ENCODE measurements around the gene MPIG6B.

Gene MPIG6B

GRCh38 chr6:31681135-31681671 is 42.0 kb upstream of the MPIG6B start:
- peak; percentile 24 for ATAC-seq
- TF ChIP-seq ISL1 (CRISPR knock-in tag; IDR thresholded peaks at IDR 0.05): no peak
- no peak for TF ChIP-seq ZFP30 (CRISPR knock-in tag; IDR thresholded peaks at IDR 0.05)
- TF ChIP-seq ZC3H10 (CRISPR knock-in tag; IDR thresholded peaks at IDR 0.05): no peak
- no peak for TF ChIP-seq POU6F1 (CRISPR knock-in tag; IDR thresholded peaks at IDR 0.05; ENCODE audit: borderline replicate concordance, low read depth)
- TF ChIP-seq ZFP3 (CRISPR knock-in tag; IDR thresholded peaks at IDR 0.05): no peak
- TF ChIP-seq TSHZ2 (CRISPR knock-in tag; IDR thresholded peaks at IDR 0.05): no peak
- TF ChIP-seq ESRRG (CRISPR knock-in tag; IDR thresholded peaks at IDR 0.05): no peak
- TF ChIP-seq BACH2 (CRISPR knock-in tag; IDR thresholded peaks at IDR 0.05; ENCODE audit: borderline replicate concordance): no peak
- no peak for TF ChIP-seq PPARA (CRISPR knock-in tag; IDR thresholded peaks at IDR 0.05; ENCODE audit: borderline replicate concordance)
- no peak for TF ChIP-seq RARB (CRISPR knock-in tag; IDR thresholded peaks at IDR 0.05)
- no peak for TF ChIP-seq CSRNP3 (CRISPR knock-in tag; IDR thresholded peaks at IDR 0.05)
- no peak for TF ChIP-seq CREB5 (CRISPR knock-in tag; IDR thresholded peaks at IDR 0.05; ENCODE audit: low read depth)
- no peak for TF ChIP-seq ZNF8 (CRISPR knock-in tag; IDR thresholded peaks at IDR 0.05)
- TF ChIP-seq TOX (CRISPR knock-in tag; IDR thresholded peaks at IDR 0.05; ENCODE audit: borderline replicate concordance): no peak
- TF ChIP-seq ARNTL (CRISPR knock-in tag; IDR thresholded peaks at IDR 0.05; ENCODE audit: borderline replicate concordance, low read depth): no peak
- TF ChIP-seq OSR1 (CRISPR knock-in tag; IDR thresholded peaks at IDR 0.05): no peak
- TF ChIP-seq PATZ1 (CRISPR knock-in tag; IDR thresholded peaks at IDR 0.05; ENCODE audit: borderline replicate concordance): no peak
- TF ChIP-seq CSDC2 (CRISPR knock-in tag; IDR thresholded peaks at IDR 0.05): no peak

- ATAC-seq: no peak
- TF ChIP-seq ZFP3 (CRISPR knock-in tag; IDR thresholded peaks at IDR 0.05) (no peak), TSHZ2 (CRISPR knock-in tag; IDR thresholded peaks at IDR 0.05) (no peak)
These were observed 39.6 kb upstream of the MPIG6B start for GRCh38 chr6:31683591-31683990.
